Mammary epithelial cell (primary cell): ENCODE results near the gene CEACAM1.

Source experiments
- EZH2 ChIP-seq: IDR thresholded peaks from 2 replicates; pipeline ENCODE4 v1.6.1; 2012; ENCODE audit warnings: low read length, inconsistent platforms, borderline replicate concordance
- TF ChIP-seq, protein P1 (sequence below), 2 donors: IDR thresholded peaks in 1 of 2; conservative IDR thresholded peaks in 1 of 2; 2 replicates each; pipeline ENCODE4 v1.5.1; 2011 to 2012; ENCODE audit warnings: inconsistent platforms in 2 of 2, low read length in 2 of 2, mild to moderate bottlenecking in 2 of 2, control low read depth in 1 of 2, low read depth in 1 of 2; ENCODE audit not compliant: insufficient read depth in 1 of 2; ENCODE audit errors: extremely low read depth in 1 of 2

DNA sequence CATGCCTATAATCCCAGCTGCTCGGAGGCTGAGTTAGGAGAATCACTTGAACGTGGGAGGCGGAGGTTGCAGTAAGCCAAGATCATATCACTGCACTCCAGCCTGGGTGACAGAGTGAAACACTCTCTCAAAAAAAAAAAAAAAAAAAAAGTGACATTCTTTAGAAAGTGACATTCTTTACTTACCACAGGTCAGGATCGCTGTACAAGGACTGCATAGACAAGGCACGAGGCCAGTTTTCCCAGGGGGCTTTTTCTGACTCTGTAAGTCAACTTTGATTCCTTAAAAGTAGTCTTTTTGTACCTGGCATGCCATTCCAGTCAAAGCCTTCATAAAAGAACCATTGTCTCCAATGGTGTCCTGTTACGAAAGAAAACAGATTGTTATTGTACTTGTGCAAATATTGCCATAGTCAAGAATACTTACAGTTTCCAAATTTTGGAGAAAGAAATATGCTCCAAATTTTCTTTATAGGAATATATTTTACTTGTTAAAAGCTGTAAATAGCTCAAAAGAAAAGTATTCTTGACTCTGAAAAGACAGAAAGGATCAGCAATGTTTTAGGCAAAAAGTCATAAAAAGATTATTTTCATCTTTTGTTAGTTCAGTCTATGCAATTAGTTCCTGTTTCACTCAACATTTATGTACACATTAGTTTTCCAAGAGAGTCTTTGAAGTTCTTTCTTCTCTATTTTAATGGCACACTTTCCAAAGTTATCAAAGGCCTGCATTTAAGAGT, 39.3 kb downstream of the CEACAM1 start:
- no peak for TF ChIP-seq EZH2
- TF ChIP-seq, protein P1, sequence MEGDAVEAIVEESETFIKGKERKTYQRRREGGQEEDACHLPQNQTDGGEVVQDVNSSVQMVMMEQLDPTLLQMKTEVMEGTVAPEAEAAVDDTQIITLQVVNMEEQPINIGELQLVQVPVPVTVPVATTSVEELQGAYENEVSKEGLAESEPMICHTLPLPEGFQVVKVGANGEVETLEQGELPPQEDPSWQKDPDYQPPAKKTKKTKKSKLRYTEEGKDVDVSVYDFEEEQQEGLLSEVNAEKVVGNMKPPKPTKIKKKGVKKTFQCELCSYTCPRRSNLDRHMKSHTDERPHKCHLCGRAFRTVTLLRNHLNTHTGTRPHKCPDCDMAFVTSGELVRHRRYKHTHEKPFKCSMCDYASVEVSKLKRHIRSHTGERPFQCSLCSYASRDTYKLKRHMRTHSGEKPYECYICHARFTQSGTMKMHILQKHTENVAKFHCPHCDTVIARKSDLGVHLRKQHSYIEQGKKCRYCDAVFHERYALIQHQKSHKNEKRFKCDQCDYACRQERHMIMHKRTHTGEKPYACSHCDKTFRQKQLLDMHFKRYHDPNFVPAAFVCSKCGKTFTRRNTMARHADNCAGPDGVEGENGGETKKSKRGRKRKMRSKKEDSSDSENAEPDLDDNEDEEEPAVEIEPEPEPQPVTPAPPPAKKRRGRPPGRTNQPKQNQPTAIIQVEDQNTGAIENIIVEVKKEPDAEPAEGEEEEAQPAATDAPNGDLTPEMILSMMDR (conservative IDR thresholded peaks at IDR 0.05 in 1 of 2, IDR thresholded peaks at IDR 0.05 in 1 of 2; ENCODE audit: extremely low read depth in 1 of 2, insufficient read depth in 1 of 2, low read depth in 1 of 2, low read length in 2 of 2) = no peak
